Small intestine (tissue), 4 donors: Measurements from ENCODE around the gene RMND5B. TPM values are rescaled to one million over a fixed set of nuclear protein-coding genes. Genes with fewer than 3 reads are reported as not detected.

Source experiments
- polyA plus RNA-seq, 4 donors: library from polyadenylated mRNA; stranded (reverse) in 3 of 4; unstranded in 1 of 4; fragments of 200-250 nt in 3 of 4; fragments of 120-200 nt in 1 of 4; gene quantifications; one replicate each; pipeline versions ENCODE4 v1.2.1 to v1.2.3, GENCODE V29; 2013
- donor health status: healthy with polysubstance abuse.
- donor health status: Bipolar disorder and iron deficiency.
- donor health status: healthy.

The RMND5B gene
- polyA plus RNA-seq, 4 donors, result 27.1 to 34.9 (median 28.7) TPM

Other genes with a start within 250 kb of the RMND5B start
- gene PROP1, start 134.8 kb upstream of the RMND5B start, polyA plus RNA-seq, result not detected
- gene N4BP3, start 17.5 kb upstream of the RMND5B start, polyA plus RNA-seq, result 1 to 10 TPM in 2 of 4 donors, under 1 TPM in 2; 0.22 to 2.1 (median 0.94) TPM
- gene NHP2, start 22.9 kb downstream of the RMND5B start, polyA plus RNA-seq, result 100 to 1,000 TPM in 1 of 4 donors, 10 to 100 TPM in 3; 46.5 to 243 (median 80.3) TPM
- gene GMCL2, start 56.4 kb downstream of the RMND5B start, polyA plus RNA-seq, result under 1 TPM in 1 of 4 donors, not detected in 3; 0.03 TPM
- gene HNRNPAB, start 73.5 kb downstream of the RMND5B start, polyA plus RNA-seq, result 100 to 1,000 TPM; 110 to 176 (median 160) TPM
- 100 to 1,000 TPM in 3 of 4 donors, 10 to 100 TPM in 1; 57.7 to 145 (median 127) TPM for gene PHYKPL, start 101.8 kb downstream of the RMND5B start, polyA plus RNA-seq